Activated CD4-positive, alpha-beta T cell treated with anti-CD3 and anti-CD28 coated beads for 1 hour (primary cell): ENCODE data around the gene KDM5A.
A peak's percentile ranks its signal among the peaks of the same experiment; 100 is the strongest.
"Not testable (repeated sequence)": the region's sequence is repeated elsewhere in the genome, so short reads cannot be mapped to it uniquely, and the experiment has no call there.

Source experiments
- DNase-seq: peaks from one replicate; pipeline ENCODE4 v3.0.0-alpha.2; 2020

Gene KDM5A

GRCh38 chr12:389142-390096 is at the start of gene KDM5A:
Gene KDM5A, minus strand, starts transcription at chr12:389320. Its CDS starts 229 bp downstream, at chr12:389091.
- peak; percentile 86 for DNase-seq

- DNase-seq: not testable (repeated sequence)
Observed at GRCh38 chr12:435737-436136, 46.6 kb upstream of the KDM5A start.

GRCh38 chr12:422526-422925 is 33.4 kb upstream of the KDM5A start:
- no peak for DNase-seq

- no peak for DNase-seq
Observed at GRCh38 chr12:418432-418831, 29.3 kb upstream of the KDM5A start.

GRCh38 chr12:414859-415258 is 25.7 kb upstream of the KDM5A start:
- no peak for DNase-seq

- DNase-seq: no peak
Observed at GRCh38 chr12:402029-402389, 12.9 kb upstream of the KDM5A start.

GRCh38 chr12:401235-402028 is 12.3 kb upstream of the KDM5A start, which contains the start of gene CCDC77:
Gene CCDC77, plus strand, starts transcription at chr12:401644. Its CDS starts 7,740 bp downstream, at chr12:409384.
- DNase-seq: peak; percentile 89

GRCh38 chr12:400828-401227 is 11.7 kb upstream of the KDM5A start:
- DNase-seq: no peak

- no peak for DNase-seq
Observed at GRCh38 chr12:388541-389141, 479 bp downstream of the KDM5A start.

- no peak for DNase-seq
Observed at GRCh38 chr12:388012-388411, 1.1 kb downstream of the KDM5A start.

- DNase-seq: no peak
Observed at GRCh38 chr12:386651-387050, 2.5 kb downstream of the KDM5A start.

- DNase-seq: not testable (repeated sequence)
Observed at GRCh38 chr12:370739-371485, 18.2 kb downstream of the KDM5A start.

GRCh38 chr12:367972-368371 is 21.1 kb downstream of the KDM5A start:
- DNase-seq: no peak

- DNase-seq: no peak
Observed at GRCh38 chr12:366820-367219, 22.3 kb downstream of the KDM5A start.

GRCh38 chr12:359091-359490 is 30.0 kb downstream of the KDM5A start:
- no peak for DNase-seq

GRCh38 chr12:356276-356988 is 32.7 kb downstream of the KDM5A start:
- no peak for DNase-seq

GRCh38 chr12:351197-351596 is 37.9 kb downstream of the KDM5A start:
- not testable (repeated sequence) for DNase-seq

GRCh38 chr12:349625-350024 is 39.5 kb downstream of the KDM5A start:
- DNase-seq: not testable (repeated sequence)

- DNase-seq: not testable (repeated sequence)
Observed at GRCh38 chr12:343036-343435, 46.1 kb downstream of the KDM5A start.

GRCh38 chr12:337039-337438 is 52.1 kb downstream of the KDM5A start:
- no peak for DNase-seq

GRCh38 chr12:334125-334524 is 55.0 kb downstream of the KDM5A start:
- DNase-seq: no peak
